CD8-positive, alpha-beta memory T cell (primary cell): Measurements from ENCODE around the gene CUEDC2. TPM values are rescaled to one million over a fixed set of nuclear protein-coding genes. Genes with fewer than 3 reads are reported as not detected.

Source experiments
- CTCF ChIA-PET: fragments of 350-600 bp; sonication (Branson Sonifier 250); formaldehyde crosslinking; loops from one replicate; lab custom pipeline; 2021; ENCODE audit warnings: antibody characterized with exemption; lab: Charles Lee
- POLR2A ChIA-PET: fragments of 350-600 bp; sonication (Branson Sonifier 250); formaldehyde crosslinking; loops from one replicate; lab custom pipeline; 2021; ENCODE audit warnings: antibody characterized with exemption; lab: Charles Lee
- DNase-seq, 5 donors: peaks; one replicate each; pipeline versions ENCODE4 v3.0.0 to v3.0.0-alpha.2; 2020 to 2022; ENCODE audit warnings: mixed read lengths in 1 of 5
- H3K27ac ChIP-seq: one replicate; pipeline ENCODE4 v1.7.0; 2013; ENCODE audit warnings: low read depth, mild to moderate bottlenecking, low read length, moderate library complexity
- H3K27me3 ChIP-seq: 2 replicates; pipeline ENCODE4 v1.7.0; 2013; ENCODE audit warnings: low read length, mild to moderate bottlenecking; ENCODE audit not compliant: insufficient read depth, poor library complexity, severe bottlenecking
- H3K36me3 ChIP-seq: 2 replicates; pipeline ENCODE4 v1.7.0; 2013; ENCODE audit warnings: mild to moderate bottlenecking, low read length, moderate library complexity; ENCODE audit not compliant: insufficient read depth
- H3K4me1 ChIP-seq: 2 replicates; pipeline ENCODE4 v1.7.0; 2013; ENCODE audit warnings: mild to moderate bottlenecking, low read length, moderate library complexity; ENCODE audit not compliant: insufficient read depth
- H3K4me3 ChIP-seq: 2 replicates; pipeline ENCODE4 v1.7.0; 2013; ENCODE audit warnings: mild to moderate bottlenecking, low read length
- H3K9me3 ChIP-seq: 2 replicates; pipeline ENCODE4 v1.7.0; 2013; ENCODE audit warnings: mild to moderate bottlenecking, low read length
- H3K27ac Mint-ChIP-seq, 8 donors: one replicate each; pipeline ENCODE4 v1.8.0; 2020 to 2021; ENCODE audit warnings: mixed read lengths in 8 of 8, mild to moderate bottlenecking in 6 of 8, inconsistent platforms in 3 of 8, moderate library complexity in 3 of 8
- H3K27me3 Mint-ChIP-seq, 2 donors: one replicate each; pipeline ENCODE4 v1.8.0; 2020 to 2021; ENCODE audit warnings: mixed read lengths in 2 of 2, mild to moderate bottlenecking in 1 of 2, moderate library complexity in 1 of 2
- H3K36me3 Mint-ChIP-seq, 3 donors: one replicate each; pipeline ENCODE4 v1.8.0; 2020 to 2021; ENCODE audit warnings: mixed read lengths in 3 of 3, inconsistent platforms in 1 of 3, mild to moderate bottlenecking in 1 of 3
- H3K4me1 Mint-ChIP-seq, 3 donors: one replicate each; pipeline ENCODE4 v1.8.0; 2020 to 2021; ENCODE audit warnings: mixed read lengths in 3 of 3, inconsistent platforms in 1 of 3, mild to moderate bottlenecking in 1 of 3
- H3K4me3 Mint-ChIP-seq, 7 donors: one replicate each; pipeline ENCODE4 v1.8.0; 2020 to 2021; ENCODE audit warnings: mixed read lengths in 7 of 7, mild to moderate bottlenecking in 6 of 7, moderate library complexity in 4 of 7, inconsistent platforms in 2 of 7
- H3K9me3 Mint-ChIP-seq, 5 donors: one replicate each; pipeline ENCODE4 v1.8.0; 2020 to 2022; ENCODE audit warnings: mixed read lengths in 5 of 5, mild to moderate bottlenecking in 3 of 5, moderate library complexity in 2 of 5, inconsistent platforms in 1 of 5
- polyA plus RNA-seq: library from polyadenylated mRNA; unstranded; fragments of 300-500 nt; fragmentation: Illumina TruSeq; gene quantifications from one replicate; pipeline ENCODE4 v1.2.3, GENCODE V29; 2021
- total RNA-seq, 2 experiments: library from RNA; stranded (reverse); gene quantifications; one replicate each; pipeline ENCODE4 v1.2.3, GENCODE V29; 2021

CUEDC2 gene
- total and polyA plus RNA-seq, 3 experiments from 2014 or later: 61.7 to 64.8 (median 62.4) TPM

DNA sequence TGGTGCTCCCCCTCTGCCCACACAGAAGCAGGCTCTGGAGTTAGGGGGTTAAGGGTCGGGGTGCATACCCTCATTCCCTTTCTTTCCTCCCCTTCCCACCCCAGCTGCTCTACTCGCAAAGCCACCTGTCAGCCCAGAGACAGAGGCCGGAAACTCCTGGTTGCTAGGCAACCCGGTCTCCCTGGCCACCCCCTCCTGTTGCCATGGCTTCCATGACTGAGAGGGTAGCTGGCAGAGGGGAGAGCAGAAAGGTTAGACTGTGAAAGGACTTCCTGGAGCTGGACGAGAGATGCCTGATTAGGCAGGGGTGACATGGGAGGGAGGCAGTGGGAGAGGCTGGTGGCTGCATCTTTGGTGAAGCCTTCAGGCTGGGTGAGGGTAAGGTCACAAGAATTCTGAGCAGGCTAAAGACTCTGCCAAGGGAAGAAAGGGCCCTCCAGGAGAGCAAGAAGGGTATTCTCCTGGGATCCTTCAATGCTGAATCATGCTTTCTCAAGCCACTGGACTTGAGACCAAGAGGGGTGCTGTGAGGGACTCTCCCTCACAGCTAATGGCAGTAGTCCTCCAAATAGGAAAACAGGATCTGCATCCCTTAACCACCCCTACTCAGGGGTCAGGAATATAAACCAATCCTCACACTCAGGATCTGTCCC is 19.2 kb downstream of the CUEDC2 start:
- Mint-ChIP-seq H3K4me1 (peaks cover 16 to 33% (median 25%) of the 10 kb centered on the region in 3 donors), H3K36me3 (no peaks in the 10 kb centered on the region), H3K27ac (peak overlapping the region in 2 of 8 donors; percentile 41 to 53), H3K4me3 (peak overlapping the region in 1 of 7 donors; percentile 69), H3K9me3 (no peaks in the 10 kb centered on the region), H3K27me3 (peaks cover 44 to 74% of the 10 kb centered on the region in 2 donors)
- Histone ChIP-seq H3K27ac (no peak overlapping the region), H3K4me3 (no peak overlapping the region), H3K27me3 (peaks cover 35% of the 10 kb centered on the region), H3K36me3 (no peaks in the 10 kb centered on the region), H3K9me3 (no peaks in the 10 kb centered on the region), H3K4me1 (peaks cover 21% of the 10 kb centered on the region)
- ChIA-PET CTCF (interaction anchor here (1.2 to 3.0 kb wide), 2 partner anchors 15 to 19 kb away, joined by 6 to 20 read pairs; no protein-coding TSS in a partner anchor), POLR2A (interaction anchor here (0.5 kb wide), 1 partner anchor 224 kb away, joined by 3 read pairs; no protein-coding TSS in a partner anchor)
- peak in 2 of 5 donors; percentile 43 to 68 for DNase-seq

DNA sequence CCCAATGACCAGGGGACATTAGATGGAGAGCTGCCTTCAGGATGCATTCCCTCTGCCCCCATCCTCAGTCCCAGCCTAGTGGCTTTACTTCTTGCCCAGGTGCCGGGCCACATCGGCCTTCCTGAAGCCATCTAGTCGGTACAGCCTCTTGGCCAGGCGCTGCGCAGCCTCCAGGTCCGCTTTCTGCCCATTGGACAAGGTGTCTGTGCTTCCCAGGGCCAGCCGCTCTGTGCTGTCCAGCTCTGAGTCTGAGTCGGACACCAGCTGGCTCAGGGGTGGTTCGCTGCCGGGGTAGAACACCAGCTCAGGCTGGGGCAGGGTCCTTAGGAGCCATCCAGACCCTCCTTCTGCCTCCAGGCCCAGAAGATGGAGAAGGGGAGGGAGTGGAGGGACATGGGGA is 20.1 kb downstream of the CUEDC2 start:
- peaks cover 37% of the 10 kb centered on the region for H3K27me3 ChIP-seq
- POLR2A ChIA-PET: interaction anchor here (0.5 to 1.4 kb wide), 2 partner anchors 8 to 223 kb away, joined by 3 to 5 read pairs; partner anchors contain the start of gene FBXL15
- DNase-seq: peak in 1 of 5 donors; percentile 38
- H3K4me1 ChIP-seq: peaks cover 21% of the 10 kb centered on the region
- Mint-ChIP-seq H3K36me3 (no peaks in the 10 kb centered on the region), H3K9me3 (no peaks in the 10 kb centered on the region), H3K4me3 (peak overlapping the region in 1 of 7 donors; percentile 48), H3K27ac (no peak overlapping the region), H3K4me1 (peaks cover 16 to 33% (median 27%) of the 10 kb centered on the region in 3 donors), H3K27me3 (peaks cover 36 to 68% of the 10 kb centered on the region in 2 donors)
- CTCF ChIA-PET: interaction anchor here (3.0 kb wide), 1 partner anchor 14 kb away, joined by 20 read pairs; no protein-coding TSS in a partner anchor
- H3K36me3 ChIP-seq: no peaks in the 10 kb centered on the region
- H3K27ac ChIP-seq: no peak overlapping the region
- H3K4me3 ChIP-seq: no peak overlapping the region
- no peaks in the 10 kb centered on the region for H3K9me3 ChIP-seq

DNA sequence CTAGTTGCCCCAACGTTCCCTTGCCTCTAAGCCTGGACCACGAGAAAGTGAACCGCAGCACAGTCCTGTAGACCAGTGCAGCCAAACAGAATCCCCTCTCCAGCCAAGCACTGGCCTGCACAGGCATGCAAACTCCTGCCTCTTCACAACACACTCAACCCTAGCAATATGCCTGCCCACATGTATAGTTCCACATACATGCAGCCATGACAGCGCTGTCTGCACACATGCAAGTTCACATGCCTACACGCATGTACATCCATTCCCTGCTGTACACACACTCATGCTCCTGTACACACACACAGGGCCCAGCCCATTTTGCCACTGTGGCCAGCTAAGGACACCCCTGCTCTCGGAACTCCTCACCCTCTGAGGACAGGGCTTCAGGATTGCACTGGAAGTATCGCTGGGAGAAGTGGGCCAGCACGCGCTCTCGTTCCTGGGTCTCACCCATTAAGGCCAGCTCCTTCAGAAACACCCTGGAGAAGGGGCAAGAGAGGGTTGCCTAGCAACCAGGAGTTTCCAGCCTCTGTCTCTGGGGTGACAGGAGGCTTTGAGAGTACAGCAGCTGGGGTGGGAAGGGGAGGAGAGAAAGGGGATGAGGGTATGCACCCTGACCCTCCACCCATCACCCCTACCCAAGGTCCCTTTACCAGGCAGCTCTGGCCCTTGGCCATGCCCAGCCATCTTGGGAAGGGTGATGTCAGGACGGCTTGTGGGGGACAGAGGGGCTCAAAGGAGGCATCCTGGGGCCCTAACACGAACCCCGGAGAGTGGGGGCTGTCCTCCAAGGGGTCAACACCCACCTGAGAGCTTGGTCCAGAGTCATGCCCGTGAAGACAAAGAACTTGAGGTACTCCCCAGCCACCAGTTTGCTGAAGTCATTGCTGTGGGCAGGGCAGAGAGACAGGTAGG is 20.8 kb downstream of the CUEDC2 start:
- Mint-ChIP-seq H3K4me3 (peak overlapping the region in 6 of 7 donors; percentile 48 to 71 (median 64)), H3K27me3 (peaks cover 35 to 64% of the 10 kb centered on the region in 2 donors), H3K4me1 (peaks cover 16 to 33% (median 27%) of the 10 kb centered on the region in 3 donors), H3K9me3 (no peaks in the 10 kb centered on the region), H3K36me3 (no peaks in the 10 kb centered on the region), H3K27ac (peak overlapping the region in 2 of 8 donors; percentile 34 to 61)
- POLR2A ChIA-PET: interaction anchor here (0.6 to 1.4 kb wide), 2 partner anchors 9 to 23 kb away, joined by 4 to 5 read pairs; partner anchors contain the start of gene FBXL15
- H3K4me1 ChIP-seq: peaks cover 21% of the 10 kb centered on the region
- H3K36me3 ChIP-seq: no peaks in the 10 kb centered on the region
- CTCF ChIA-PET: interaction anchor here (0.6 to 3.0 kb wide), 3 partner anchors 13 to 331 kb away, joined by 3 to 20 read pairs (median 7); no protein-coding TSS in a partner anchor
- no peak overlapping the region for H3K4me3 ChIP-seq
- H3K9me3 ChIP-seq: no peaks in the 10 kb centered on the region
- H3K27me3 ChIP-seq: peaks cover 37% of the 10 kb centered on the region
- peak in 1 of 5 donors; percentile 35 for DNase-seq
- H3K27ac ChIP-seq: no peak overlapping the region

DNA sequence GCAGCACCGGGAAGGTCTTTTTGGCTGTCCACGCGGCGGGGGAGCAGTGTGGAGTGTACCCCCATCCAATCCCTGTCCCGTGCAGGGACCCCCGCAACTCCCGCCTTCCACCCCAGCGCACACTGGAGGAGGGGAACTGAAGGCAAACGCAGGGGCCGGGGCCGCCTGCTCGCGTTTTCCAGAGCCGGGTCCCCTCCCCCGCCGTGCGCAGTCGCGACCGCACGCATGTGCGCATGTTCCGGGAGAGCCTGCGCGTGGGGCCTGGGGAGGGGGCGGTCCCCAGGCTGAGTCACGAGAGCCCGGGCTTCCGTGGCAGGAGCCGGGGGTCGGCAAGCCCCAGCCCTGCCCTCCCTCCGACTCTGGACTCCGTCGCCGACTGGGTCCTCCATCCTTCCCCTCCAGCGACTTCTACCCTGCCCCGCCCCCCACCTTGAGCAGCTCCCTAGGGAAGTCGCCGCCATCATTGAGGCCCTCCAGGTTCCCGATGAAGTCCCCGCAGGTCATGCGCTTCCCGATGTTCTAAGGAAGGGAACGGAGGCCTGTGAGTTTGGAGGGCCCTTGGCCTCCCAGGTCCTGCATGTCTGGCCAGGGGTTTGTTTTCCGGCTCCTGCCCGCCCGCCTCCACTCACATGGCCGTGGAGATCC is 21.8 kb downstream of the CUEDC2 start:
- CTCF ChIA-PET: interaction anchor here (0.9 to 3.0 kb wide), 4 partner anchors 11 to 181 kb away, joined by 5 to 22 read pairs (median 14); no protein-coding TSS in a partner anchor
- no peaks in the 10 kb centered on the region for H3K36me3 Mint-ChIP-seq
- H3K9me3 Mint-ChIP-seq: no peaks in the 10 kb centered on the region
- H3K4me3 ChIP-seq: peak overlapping the region; percentile 64
- H3K4me3 Mint-ChIP-seq: peak overlapping the region in 4 of 7 donors; percentile 63 to 77 (median 76)
- peaks cover 16 to 33% (median 27%) of the 10 kb centered on the region in 3 donors for H3K4me1 Mint-ChIP-seq
- POLR2A ChIA-PET: interaction anchor here (0.6 to 2.0 kb wide), 6 partner anchors 8 to 288 kb away, joined by 3 to 11 read pairs (median 4); partner anchors contain the start of genes FBXL15 and PSD
- no peaks in the 10 kb centered on the region for H3K9me3 ChIP-seq
- peaks cover 30 to 56% of the 10 kb centered on the region in 2 donors for H3K27me3 Mint-ChIP-seq
- peaks cover 21% of the 10 kb centered on the region for H3K4me1 ChIP-seq
- H3K36me3 ChIP-seq: no peaks in the 10 kb centered on the region
- H3K27me3 ChIP-seq: peaks cover 37% of the 10 kb centered on the region
- no peak overlapping the region for H3K27ac Mint-ChIP-seq
- DNase-seq: peak in 2 of 5 donors; percentile 57 to 63
- no peak overlapping the region for H3K27ac ChIP-seq

GRCh38 chr10:102409604-102410428 is 22.6 kb downstream of the CUEDC2 start:
- ChIA-PET POLR2A (interaction anchor here (1.0 to 2.0 kb wide), 4 partner anchors 8 to 92 kb away, joined by 3 to 11 read pairs (median 5); partner anchors contain the start of genes FBXL15 and PSD), CTCF (interaction anchor here (0.6 to 1.9 kb wide), 3 partner anchors 11 to 180 kb away, joined by 3 to 22 read pairs (median 5); no protein-coding TSS in a partner anchor)
- Mint-ChIP-seq H3K36me3 (no peaks in the 10 kb centered on the region), H3K4me3 (peak overlapping the region; percentile 76 to 80 (median 77)), H3K27ac (peak overlapping the region in 7 of 8 donors; percentile 16 to 78 (median 32)), H3K9me3 (no peaks in the 10 kb centered on the region), H3K4me1 (peaks cover 16 to 33% (median 27%) of the 10 kb centered on the region in 3 donors), H3K27me3 (peaks cover 30 to 50% of the 10 kb centered on the region in 2 donors)
- no peaks in the 10 kb centered on the region for H3K9me3 ChIP-seq
- peak overlapping the region; percentile 64 for H3K4me3 ChIP-seq
- peaks cover 21% of the 10 kb centered on the region for H3K4me1 ChIP-seq
- DNase-seq: no peak
- no peak overlapping the region for H3K27ac ChIP-seq
- H3K27me3 ChIP-seq: peaks cover 37% of the 10 kb centered on the region
- H3K36me3 ChIP-seq: no peaks in the 10 kb centered on the region

DNA sequence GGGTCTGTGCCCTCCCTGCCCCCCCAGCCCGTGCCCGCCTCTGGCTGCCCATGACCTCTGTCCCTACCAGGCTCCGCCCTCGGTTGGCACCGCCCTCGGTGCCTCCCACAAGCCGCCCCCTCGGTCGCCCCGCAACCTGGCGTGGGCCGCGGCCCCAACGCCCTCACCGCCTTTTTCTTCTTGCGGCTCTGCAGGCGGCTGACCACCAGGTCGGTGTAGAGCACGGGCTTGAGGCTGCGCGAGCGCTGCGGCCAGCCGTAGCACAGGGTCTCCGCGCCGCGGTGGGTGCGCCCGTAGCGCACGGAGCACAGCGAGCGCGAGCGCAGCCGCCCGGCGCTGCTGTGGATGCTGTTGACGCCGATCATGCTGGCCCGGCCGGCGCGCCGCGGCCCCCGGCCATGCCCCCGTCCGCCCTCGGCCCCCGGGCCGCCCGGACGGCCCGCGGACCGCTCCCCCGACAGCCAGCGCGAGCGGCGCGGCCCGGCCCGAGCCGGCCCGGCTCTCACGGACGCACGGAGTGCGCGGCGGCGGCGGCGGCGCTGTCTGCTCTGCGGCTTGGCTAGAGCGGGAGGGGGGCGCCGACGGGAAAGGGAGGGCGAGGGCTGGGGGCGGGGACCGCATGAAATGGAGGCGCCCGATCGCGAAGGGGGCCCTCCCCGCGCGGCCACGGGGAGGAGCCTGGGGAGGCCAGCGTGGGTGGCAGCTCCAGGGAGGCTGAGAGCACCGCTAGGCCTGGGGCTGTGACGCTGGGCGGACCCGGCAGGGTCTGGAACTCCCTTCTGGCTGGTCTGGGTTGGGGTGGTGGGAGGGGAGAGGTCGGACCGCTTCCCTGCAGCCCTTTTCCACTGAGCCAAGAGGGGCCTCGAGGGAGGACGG is 23.4 kb downstream of the CUEDC2 start:
- Histone ChIP-seq H3K4me3 (peak overlapping the region; percentile 64), H3K9me3 (no peaks in the 10 kb centered on the region), H3K4me1 (peaks cover 21% of the 10 kb centered on the region), H3K27ac (no peak overlapping the region), H3K36me3 (no peaks in the 10 kb centered on the region), H3K27me3 (peaks cover 37% of the 10 kb centered on the region)
- CTCF ChIA-PET: interaction anchor here (0.6 to 1.9 kb wide), 3 partner anchors 10 to 179 kb away, joined by 3 to 22 read pairs (median 5); no protein-coding TSS in a partner anchor
- H3K4me3 Mint-ChIP-seq: peak overlapping the region; percentile 76 to 80 (median 79)
- no peaks in the 10 kb centered on the region for H3K9me3 Mint-ChIP-seq
- peaks cover 26 to 43% of the 10 kb centered on the region in 2 donors for H3K27me3 Mint-ChIP-seq
- H3K4me1 Mint-ChIP-seq: peaks cover 16 to 33% (median 27%) of the 10 kb centered on the region in 3 donors
- no peaks in the 10 kb centered on the region for H3K36me3 Mint-ChIP-seq
- POLR2A ChIA-PET: interaction anchor here (1.0 to 2.0 kb wide), 4 partner anchors 9 to 92 kb away, joined by 3 to 11 read pairs (median 5); partner anchors contain the start of genes FBXL15 and PSD
- DNase-seq: peak; percentile 40 to 78 (median 53)
- H3K27ac Mint-ChIP-seq: peak overlapping the region in 4 of 8 donors; percentile 12 to 78 (median 52)
